GM21717 (cell line): Measurements from ENCODE around the gene OTOP3.
"Not testable (repeated sequence)": the region's sequence is repeated elsewhere in the genome, so short reads cannot be mapped to it uniquely, and the experiment has no call there.

Experiments used
- ATAC-seq: cut with Tn5 transposase; IDR thresholded peaks from one replicate; pipeline ENCODE4 v1.9.1; 2021; ENCODE audit warnings: mild to moderate bottlenecking, moderate library complexity; ENCODE audit not compliant: unreplicated experiment

OTOP3 gene

GRCh38 chr17:74957935-74958740 is 22.4 kb downstream of the OTOP3 start:
- ATAC-seq, result no peak

GRCh38 chr17:74959826-74960515 is 24.3 kb downstream of the OTOP3 start:
- no peak for ATAC-seq

- ATAC-seq, result no peak
These were observed 25.1 kb downstream of the OTOP3 start for GRCh38 chr17:74960570-74961342.

- no peak for ATAC-seq
These were observed 26.1 kb downstream of the OTOP3 start for GRCh38 chr17:74961657-74962350.

GRCh38 chr17:74962622-74963394 is 27.1 kb downstream of the OTOP3 start:
- ATAC-seq, result no peak

- ATAC-seq, result no peak
These were observed 28.0 kb downstream of the OTOP3 start for GRCh38 chr17:74963656-74964055.

GRCh38 chr17:74964246-74964761 is 28.6 kb downstream of the OTOP3 start:
- no peak for ATAC-seq

- no peak for ATAC-seq
These were observed 29.4 kb downstream of the OTOP3 start for GRCh38 chr17:74964988-74965622.

GRCh38 chr17:74968361-74968780 is 32.7 kb downstream of the OTOP3 start:
- no peak for ATAC-seq

- ATAC-seq, result not testable (repeated sequence)
These were observed 33.8 kb downstream of the OTOP3 start for GRCh38 chr17:74969501-74969900.

- no peak for ATAC-seq
These were observed 34.7 kb downstream of the OTOP3 start for GRCh38 chr17:74970395-74970794.

GRCh38 chr17:74971069-74971841 is 35.6 kb downstream of the OTOP3 start:
- no peak for ATAC-seq

GRCh38 chr17:74971842-74972106 is 36.1 kb downstream of the OTOP3 start:
- ATAC-seq, result no peak

GRCh38 chr17:74972107-74972972 is 36.6 kb downstream of the OTOP3 start, which contains the start of gene HID1:
Gene HID1 (minus strand): TSS chr17:74972759. CDS start chr17:74972656, 103 bp downstream.
- ATAC-seq, result no peak

- no peak for ATAC-seq
These were observed 37.3 kb downstream of the OTOP3 start for GRCh38 chr17:74972973-74973328.

- no peak for ATAC-seq
These were observed 40.2 kb downstream of the OTOP3 start for GRCh38 chr17:74975943-74976342.

- no peak for ATAC-seq
These were observed 42.1 kb downstream of the OTOP3 start for GRCh38 chr17:74977802-74978201.

GRCh38 chr17:74978240-74978639 is 42.5 kb downstream of the OTOP3 start:
- no peak for ATAC-seq
